K562 (cell line): ENCODE data around the gene CLCN2. TPM values are rescaled to one million over a fixed set of nuclear protein-coding genes. Genes with fewer than 3 reads are reported as not detected.

Source experiments
- ARID1B ChIP-seq: fragments of 450-650 bp; IDR thresholded peaks from 2 replicates; pipeline ENCODE4 v1.6.1; 2016; ENCODE audit warnings: antibody characterized with exemption, mild to moderate bottlenecking, inconsistent platforms
- CBX8 ChIP-seq: fragments of 200-600 bp; sonication (generic); IDR thresholded peaks from 2 replicates; pipeline ENCODE4 v1.6.1; 2012; ENCODE audit warnings: borderline replicate concordance, mixed run types, low read depth, mild to moderate bottlenecking, moderate library complexity, mixed read lengths, low read length, control low read depth, inconsistent platforms; ENCODE audit not compliant: poor library complexity, severe bottlenecking; ENCODE audit errors: extremely low read depth
- MEIS2 ChIP-seq: fragments of 450-650 bp; IDR thresholded peaks from 2 replicates; pipeline ENCODE4 v1.6.1; 2014; ENCODE audit warnings: mild to moderate bottlenecking; ENCODE audit not compliant: partially characterized antibody
- NRF1 ChIP-seq, 2 experiments: fragments of 450-650 bp; IDR thresholded peaks in 1 of 2; conservative IDR thresholded peaks in 1 of 2; 2 replicates each; pipeline ENCODE4 v1.6.1; 2014; ENCODE audit warnings: mild to moderate bottlenecking in 2 of 2
- POLR2A ChIP-seq: fragments of 450-650 bp; conservative IDR thresholded peaks from 2 replicates; pipeline ENCODE4 v1.6.1; 2016
- SOX6 ChIP-seq: fragments of 450-650 bp; IDR thresholded peaks from 2 replicates; pipeline ENCODE4 v1.6.1; 2014; ENCODE audit warnings: mild to moderate bottlenecking
- SP1 ChIP-seq: sonication (generic); formaldehyde crosslinking; IDR thresholded peaks from 2 replicates; pipeline ENCODE4 v1.8.1; 2022; ENCODE audit warnings: mild to moderate bottlenecking, missing genetic modification reagents
- STAT5A ChIP-seq: IDR thresholded peaks from 2 replicates; pipeline ENCODE4 v1.6.1; 2012; ENCODE audit warnings: low read length, inconsistent platforms, borderline replicate concordance
- SUPT5H ChIP-seq: fragments of 450-650 bp; IDR thresholded peaks from 2 replicates; pipeline ENCODE4 v1.6.1; 2016
- YY1 ChIP-seq, 3 experiments: IDR thresholded peaks; 2 replicates each; pipeline ENCODE4 v1.6.1; 2011; ENCODE audit warnings: low read length in 2 of 3, mild to moderate bottlenecking in 2 of 3, moderate library complexity in 2 of 3, borderline replicate concordance in 1 of 3, control low read depth in 1 of 3, low read depth in 1 of 3; ENCODE audit not compliant: insufficient read depth in 3 of 3, insufficient replicate concordance in 2 of 3, control insufficient read depth in 1 of 3, insufficient read length in 1 of 3; ENCODE audit errors: extremely low read depth in 1 of 3
- ZKSCAN1 ChIP-seq: fragments of 150-350 bp; IDR thresholded peaks from 2 replicates; pipeline ENCODE4 v1.6.1; 2016; ENCODE audit warnings: low read depth, low read length
- ZNF3 ChIP-seq: fragments of 250-450 bp; sonication (Bioruptor Pico); IDR thresholded peaks from 2 replicates; pipeline ENCODE4 v1.5.0; 2021; ENCODE audit warnings: mild to moderate bottlenecking, moderate library complexity
- ZNF444 ChIP-seq: fragments of 250-450 bp; sonication (Bioruptor Pico); IDR thresholded peaks from 2 replicates; pipeline ENCODE4 v1.4.0; 2020; ENCODE audit warnings: mild to moderate bottlenecking, moderate library complexity
- ZNF717 ChIP-seq: fragments of 250-450 bp; sonication (Bioruptor Pico); IDR thresholded peaks from 2 replicates; pipeline ENCODE4 v1.5.0; 2021
- ZNF764 ChIP-seq: fragments of 250-450 bp; sonication (Bioruptor Pico); IDR thresholded peaks from 2 replicates; pipeline ENCODE4 v1.4.0; 2020; ENCODE audit warnings: low read depth, mild to moderate bottlenecking, moderate library complexity
- polyA plus RNA-seq, 8 experiments: library from polyadenylated mRNA; depleted of rRNA in 4 of 8; stranded (reverse) in 5 of 8; unstranded in 3 of 8; fragments of >200 nt; fragmentation: Nextera tagmentation in 2 of 8; fragmentation: Illumina TruSeq in 1 of 8; extraction: Ambion mirVana in 2 of 8; extraction: Trizol in 1 of 8; gene quantifications; 2 replicates each; pipeline versions ENCODE4 v1.2.1 to v1.2.3, GENCODE V29; 2011 to 2014; ENCODE audit warnings: inconsistent platforms in 1 of 8, missing spikeins in 1 of 8
- total RNA-seq, 7 experiments: library from RNA; depleted of rRNA in 6 of 7; stranded (reverse); fragments of >200 nt in 6 of 7; fragmentation: Illumina TruSeq in 2 of 7; extraction: Trizol in 2 of 7; gene quantifications; 2 replicates each; pipeline versions ENCODE4 v1.2.1 to v1.2.3, GENCODE V29; 2011 to 2021; ENCODE audit warnings: low replicate concordance in 1 of 7
- TF ChIP-seq, protein P1 (sequence below): sonication (generic); formaldehyde crosslinking; IDR thresholded peaks from 2 replicates; pipeline ENCODE4 v1.8.1; 2022; ENCODE audit warnings: missing genetic modification reagents
- TF ChIP-seq, protein P2 (sequence below): fragments of 450-650 bp; IDR thresholded peaks from 2 replicates; pipeline ENCODE4 v1.6.1; 2017; ENCODE audit warnings: antibody characterized with exemption
- TF ChIP-seq, protein P3 (sequence below), 3 experiments: fragments of 200-800 bp in 1 of 3; sonication (Bioruptor generic) in 1 of 3; sonication (generic) in 1 of 3; formaldehyde crosslinking in 1 of 3; IDR thresholded peaks; 2 replicates each; pipeline versions ENCODE4 v1.6.1 to v1.8.0; 2016 to 2022; ENCODE audit warnings: mild to moderate bottlenecking in 2 of 3, missing compliant biosample characterization in 2 of 3, missing genetic modification characterization in 2 of 3, missing genetic modification reagents in 1 of 3
- TF ChIP-seq, protein P4 (sequence below): fragments of 250-450 bp; sonication (Bioruptor Pico); IDR thresholded peaks from 2 replicates; pipeline ENCODE4 v1.4.0; 2020; ENCODE audit warnings: mild to moderate bottlenecking, moderate library complexity

CLCN2 gene
- total and polyA plus RNA-seq, 9 of the 15 experiments (the other 6 are each of a cell fraction or from before 2014, with no cell fraction given) = 0.10 to 14.0 (median 6.9) TPM

DNA sequence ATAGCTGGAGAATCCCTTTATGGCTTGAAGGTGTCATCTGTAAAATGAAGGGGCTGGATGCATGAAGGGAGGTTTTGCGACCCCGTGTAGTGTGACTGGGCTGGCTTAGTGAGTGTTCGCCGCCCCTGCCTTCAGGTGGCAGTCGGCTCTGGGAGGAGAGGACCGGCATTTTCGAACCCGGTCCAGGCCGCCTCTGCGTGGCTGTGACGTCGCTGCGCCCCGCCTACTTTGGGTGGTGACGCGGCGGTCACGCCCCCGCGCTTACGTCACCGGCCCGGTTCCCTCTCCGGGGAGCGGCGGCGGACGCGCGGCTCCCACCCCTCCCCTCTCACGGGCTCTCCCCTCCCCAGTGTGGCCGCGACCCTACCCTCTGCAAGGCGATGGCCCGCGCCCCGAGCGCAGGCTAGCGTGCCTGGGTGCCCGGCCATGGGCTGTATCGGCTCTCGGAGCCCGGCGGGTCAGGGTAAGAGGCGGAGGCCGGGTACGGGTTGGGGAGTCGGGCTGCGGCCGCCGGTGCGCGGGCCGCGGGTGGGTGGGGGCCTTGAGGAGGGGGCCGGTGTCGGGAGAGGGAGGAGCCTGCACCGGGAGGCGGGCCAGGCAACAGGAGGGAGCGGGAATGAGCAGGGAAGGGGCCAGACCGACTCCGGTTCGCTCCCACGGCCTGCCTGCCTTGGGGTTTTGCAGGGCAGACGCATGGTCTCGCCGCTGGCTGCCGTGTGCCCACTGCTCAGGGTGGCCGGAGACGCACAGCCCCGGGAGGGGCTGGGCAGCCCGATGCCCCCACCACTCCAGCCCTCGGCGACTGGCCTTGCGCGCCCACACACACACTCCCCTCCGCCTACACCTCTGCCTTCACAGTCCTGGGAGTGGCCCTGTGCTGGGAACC is 25.5 kb downstream of the CLCN2 start (continued):
- TF ChIP-seq, protein P1, sequence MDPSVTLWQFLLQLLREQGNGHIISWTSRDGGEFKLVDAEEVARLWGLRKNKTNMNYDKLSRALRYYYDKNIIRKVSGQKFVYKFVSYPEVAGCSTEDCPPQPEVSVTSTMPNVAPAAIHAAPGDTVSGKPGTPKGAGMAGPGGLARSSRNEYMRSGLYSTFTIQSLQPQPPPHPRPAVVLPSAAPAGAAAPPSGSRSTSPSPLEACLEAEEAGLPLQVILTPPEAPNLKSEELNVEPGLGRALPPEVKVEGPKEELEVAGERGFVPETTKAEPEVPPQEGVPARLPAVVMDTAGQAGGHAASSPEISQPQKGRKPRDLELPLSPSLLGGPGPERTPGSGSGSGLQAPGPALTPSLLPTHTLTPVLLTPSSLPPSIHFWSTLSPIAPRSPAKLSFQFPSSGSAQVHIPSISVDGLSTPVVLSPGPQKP (CRISPR knock-in tag) = no peak
- no peak for TF ChIP-seq ZNF764 (CRISPR knock-in tag)
- TF ChIP-seq ZKSCAN1 = no peak
- no peak for TF ChIP-seq MEIS2
- TF ChIP-seq NRF1 (conservative IDR thresholded peaks at IDR 0.05 in 1 of 2, IDR thresholded peaks at IDR 0.05 in 1 of 2) = peak; percentile 65 to 73
- TF ChIP-seq, protein P2, sequence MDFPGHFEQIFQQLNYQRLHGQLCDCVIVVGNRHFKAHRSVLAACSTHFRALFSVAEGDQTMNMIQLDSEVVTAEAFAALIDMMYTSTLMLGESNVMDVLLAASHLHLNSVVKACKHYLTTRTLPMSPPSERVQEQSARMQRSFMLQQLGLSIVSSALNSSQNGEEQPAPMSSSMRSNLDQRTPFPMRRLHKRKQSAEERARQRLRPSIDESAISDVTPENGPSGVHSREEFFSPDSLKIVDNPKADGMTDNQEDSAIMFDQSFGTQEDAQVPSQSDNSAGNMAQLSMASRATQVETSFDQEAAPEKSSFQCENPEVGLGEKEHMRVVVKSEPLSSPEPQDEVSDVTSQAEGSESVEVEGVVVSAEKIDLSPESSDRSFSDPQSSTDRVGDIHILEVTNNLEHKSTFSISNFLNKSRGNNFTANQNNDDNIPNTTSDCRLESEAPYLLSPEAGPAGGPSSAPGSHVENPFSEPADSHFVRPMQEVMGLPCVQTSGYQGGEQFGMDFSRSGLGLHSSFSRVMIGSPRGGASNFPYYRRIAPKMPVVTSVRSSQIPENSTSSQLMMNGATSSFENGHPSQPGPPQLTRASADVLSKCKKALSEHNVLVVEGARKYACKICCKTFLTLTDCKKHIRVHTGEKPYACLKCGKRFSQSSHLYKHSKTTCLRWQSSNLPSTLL = no peak
- TF ChIP-seq SUPT5H = peak; percentile 89
- no peak; the same call in 1 of the 2 replicates for TF ChIP-seq ARID1B
- TF ChIP-seq, protein P3, sequence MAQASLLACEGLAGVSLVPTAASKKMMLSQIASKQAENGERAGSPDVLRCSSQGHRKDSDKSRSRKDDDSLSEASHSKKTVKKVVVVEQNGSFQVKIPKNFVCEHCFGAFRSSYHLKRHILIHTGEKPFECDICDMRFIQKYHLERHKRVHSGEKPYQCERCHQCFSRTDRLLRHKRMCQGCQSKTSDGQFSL (CRISPR knock-in tag; IDR thresholded peaks at IDR 0.05) = 0 out of 2 replicates have a peak, but pooled peaks have one; percentile 9
- TF ChIP-seq, protein P3 (tag; IDR thresholded peaks at IDR 0.05) = no peak
- TF ChIP-seq ZNF3 = no peak
- peak in 1 of 3 experiments; percentile 47 for TF ChIP-seq YY1 (IDR thresholded peaks at IDR 0.05; ENCODE audit: borderline replicate concordance in 1 of 3, control insufficient read depth in 1 of 3, extremely low read depth in 1 of 3, insufficient read depth in 3 of 3, insufficient read length in 1 of 3, insufficient replicate concordance in 2 of 3, low read depth in 1 of 3, low read length in 2 of 3)
- peak; percentile 95 for TF ChIP-seq SP1 (CRISPR knock-in tag)
- 0 out of 2 replicates have a peak, but pooled peaks have one; percentile 9 for TF ChIP-seq SOX6
- peak; percentile 85; the same call in 1 of the 2 replicates for TF ChIP-seq POLR2A
- no peak for TF ChIP-seq CBX8
- TF ChIP-seq ZNF717 = no peak
- no peak for TF ChIP-seq STAT5A
- no peak for TF ChIP-seq ZNF444 (CRISPR knock-in tag)
- TF ChIP-seq, protein P4, sequence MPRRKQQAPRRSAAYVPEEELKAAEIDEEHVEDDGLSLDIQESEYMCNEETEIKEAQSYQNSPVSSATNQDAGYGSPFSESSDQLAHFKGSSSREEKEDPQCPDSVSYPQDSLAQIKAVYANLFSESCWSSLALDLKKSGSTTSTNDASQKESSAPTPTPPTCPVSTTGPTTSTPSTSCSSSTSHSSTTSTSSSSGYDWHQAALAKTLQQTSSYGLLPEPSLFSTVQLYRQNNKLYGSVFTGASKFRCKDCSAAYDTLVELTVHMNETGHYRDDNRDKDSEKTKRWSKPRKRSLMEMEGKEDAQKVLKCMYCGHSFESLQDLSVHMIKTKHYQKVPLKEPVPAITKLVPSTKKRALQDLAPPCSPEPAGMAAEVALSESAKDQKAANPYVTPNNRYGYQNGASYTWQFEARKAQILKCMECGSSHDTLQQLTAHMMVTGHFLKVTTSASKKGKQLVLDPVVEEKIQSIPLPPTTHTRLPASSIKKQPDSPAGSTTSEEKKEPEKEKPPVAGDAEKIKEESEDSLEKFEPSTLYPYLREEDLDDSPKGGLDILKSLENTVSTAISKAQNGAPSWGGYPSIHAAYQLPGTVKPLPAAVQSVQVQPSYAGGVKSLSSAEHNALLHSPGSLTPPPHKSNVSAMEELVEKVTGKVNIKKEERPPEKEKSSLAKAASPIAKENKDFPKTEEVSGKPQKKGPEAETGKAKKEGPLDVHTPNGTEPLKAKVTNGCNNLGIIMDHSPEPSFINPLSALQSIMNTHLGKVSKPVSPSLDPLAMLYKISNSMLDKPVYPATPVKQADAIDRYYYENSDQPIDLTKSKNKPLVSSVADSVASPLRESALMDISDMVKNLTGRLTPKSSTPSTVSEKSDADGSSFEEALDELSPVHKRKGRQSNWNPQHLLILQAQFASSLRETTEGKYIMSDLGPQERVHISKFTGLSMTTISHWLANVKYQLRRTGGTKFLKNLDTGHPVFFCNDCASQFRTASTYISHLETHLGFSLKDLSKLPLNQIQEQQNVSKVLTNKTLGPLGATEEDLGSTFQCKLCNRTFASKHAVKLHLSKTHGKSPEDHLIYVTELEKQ = no peak
